G401.6 (cell line): ENCODE measurements around the gene TAX1BP1.

Source experiments
- FAIRE-seq: peaks from 2 replicates; lab custom pipeline; 2012; peaks lifted over from hg19 to GRCh38; lab: Jason Lieb, UNC

TAX1BP1 gene

DNA sequence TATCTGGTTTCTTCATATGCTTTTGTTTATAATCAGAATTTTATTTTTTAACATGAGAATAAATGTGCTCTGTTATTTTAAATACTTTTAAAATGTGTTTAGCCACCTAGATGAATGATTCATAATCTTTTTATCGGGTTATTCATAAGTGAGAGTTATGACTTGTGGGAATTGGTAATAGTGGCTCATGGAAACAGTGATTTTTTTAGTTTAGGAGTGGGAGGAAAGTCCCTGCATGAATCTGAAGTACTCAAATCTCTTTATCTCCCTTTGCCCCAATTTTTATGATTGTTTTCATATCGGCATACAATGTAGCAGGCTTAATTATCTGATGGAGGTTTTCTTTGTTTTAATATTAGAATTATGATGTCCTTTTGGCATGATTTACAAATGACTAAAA, 42.9 kb downstream of the TAX1BP1 start:
- FAIRE-seq = no peak

DNA sequence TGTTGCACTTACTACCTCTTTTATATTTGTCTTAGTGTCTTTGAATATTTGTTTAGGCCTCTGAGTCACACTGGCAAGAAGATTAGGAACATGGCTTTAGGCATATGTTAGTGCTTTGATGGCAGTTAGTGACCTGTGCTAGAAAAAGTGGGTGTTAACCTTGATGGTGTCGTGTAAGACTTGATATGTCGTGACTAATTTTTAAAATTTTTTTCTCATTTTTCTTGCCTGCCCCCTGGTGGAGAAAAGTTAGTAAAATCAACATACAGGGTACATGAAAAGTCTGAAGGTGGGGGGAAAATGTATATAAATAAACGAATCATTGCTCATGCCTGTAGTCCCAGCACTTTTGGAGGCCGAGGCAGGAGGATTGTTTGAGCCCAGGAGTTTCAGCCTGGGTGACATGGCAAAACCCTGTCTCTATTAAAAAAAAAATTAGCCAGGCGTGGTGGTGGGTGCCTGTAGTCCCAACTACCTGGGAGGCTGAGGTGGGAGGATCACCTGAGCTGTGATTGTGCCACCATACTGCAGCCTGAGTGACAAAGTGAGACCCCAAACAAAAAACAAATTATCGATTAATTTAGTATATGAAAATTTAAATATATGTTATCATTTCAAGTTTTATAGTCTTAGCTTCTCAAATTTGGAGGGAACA, 44.6 kb downstream of the TAX1BP1 start:
- no peak for FAIRE-seq

DNA sequence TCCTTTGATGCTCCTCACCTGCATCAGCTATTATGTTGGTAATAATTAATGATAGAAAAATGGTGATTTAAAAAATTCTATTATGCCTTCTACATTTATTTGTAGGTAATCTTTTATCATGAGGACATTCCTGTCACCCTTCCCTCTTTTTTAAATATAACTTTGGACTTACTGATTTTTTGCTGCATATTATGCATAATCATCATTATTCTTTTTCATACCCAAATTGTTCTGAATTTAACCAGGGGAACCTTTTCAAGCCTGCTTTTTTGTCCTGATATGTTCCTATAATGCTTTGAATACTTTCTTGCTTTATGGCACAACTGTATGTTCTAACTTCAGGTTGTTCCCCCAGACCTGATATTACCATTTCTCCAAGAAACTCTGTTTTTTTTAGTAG, 48.5 kb downstream of the TAX1BP1 start:
- FAIRE-seq = no peak

DNA sequence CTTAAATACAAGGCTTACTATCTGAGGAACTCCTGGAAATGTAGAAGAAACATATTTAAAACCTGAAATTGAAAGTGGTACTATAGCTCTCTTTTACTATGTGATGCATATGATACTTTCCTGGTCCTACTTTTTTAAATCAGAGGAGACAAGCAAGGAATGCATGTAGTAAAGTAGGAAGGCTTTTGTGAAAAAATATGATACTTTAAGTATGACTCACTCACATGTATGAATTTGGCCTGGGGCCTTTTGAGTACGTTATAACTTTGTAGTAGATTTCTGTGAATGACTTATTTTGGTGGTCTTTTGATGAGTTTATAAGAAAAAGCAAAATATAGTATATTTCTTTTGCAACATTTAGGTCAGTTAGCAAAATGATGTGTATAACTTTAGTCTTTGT, 53.8 kb downstream of the TAX1BP1 start:
- no peak for FAIRE-seq

GRCh38 chr7:27795977-27796376, 56.0 kb downstream of the TAX1BP1 start:
- peak; percentile 66 for FAIRE-seq

DNA sequence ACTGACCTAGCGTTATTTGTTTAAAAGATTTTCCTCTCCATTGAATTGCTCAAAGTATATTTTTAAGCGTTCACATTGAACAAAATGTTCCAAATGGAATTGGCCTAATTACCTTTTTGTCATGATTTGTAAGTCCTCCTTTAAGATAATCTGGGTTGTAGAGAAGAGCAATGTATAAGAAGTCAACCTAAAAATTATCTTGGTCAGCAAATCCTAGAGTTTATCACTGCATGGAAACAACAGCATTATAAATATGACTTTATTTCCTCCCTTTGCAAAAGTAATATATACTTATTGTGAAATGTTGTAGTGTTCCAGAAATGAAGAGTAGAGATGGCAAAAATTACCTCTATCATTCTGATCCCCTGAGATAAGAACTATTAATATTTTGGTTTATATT, 59.2 kb downstream of the TAX1BP1 start:
- no peak for FAIRE-seq

DNA sequence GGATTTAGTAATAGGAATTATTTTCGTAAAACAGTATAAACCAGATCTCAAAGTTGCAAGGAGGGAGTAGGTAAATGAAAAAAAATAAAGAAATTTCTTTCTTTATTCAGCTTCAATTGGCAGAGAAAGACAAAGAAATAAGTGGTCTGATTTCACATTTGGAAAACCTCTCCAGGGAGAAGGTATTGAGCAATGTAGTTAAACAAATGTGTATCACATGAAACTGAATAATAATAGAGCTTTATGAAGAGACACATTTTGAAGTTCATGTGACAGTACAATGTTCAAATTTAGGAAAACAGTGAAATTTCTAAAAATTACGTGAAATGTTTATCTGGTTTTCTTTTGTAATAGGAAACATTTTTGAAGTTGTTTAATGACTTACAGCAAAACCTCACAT, 63.0 kb downstream of the TAX1BP1 start:
- peak; percentile 63 for FAIRE-seq

- no peak for FAIRE-seq
These were observed 64.2 kb downstream of the TAX1BP1 start for GRCh38 chr7:27804139-27804538.

DNA sequence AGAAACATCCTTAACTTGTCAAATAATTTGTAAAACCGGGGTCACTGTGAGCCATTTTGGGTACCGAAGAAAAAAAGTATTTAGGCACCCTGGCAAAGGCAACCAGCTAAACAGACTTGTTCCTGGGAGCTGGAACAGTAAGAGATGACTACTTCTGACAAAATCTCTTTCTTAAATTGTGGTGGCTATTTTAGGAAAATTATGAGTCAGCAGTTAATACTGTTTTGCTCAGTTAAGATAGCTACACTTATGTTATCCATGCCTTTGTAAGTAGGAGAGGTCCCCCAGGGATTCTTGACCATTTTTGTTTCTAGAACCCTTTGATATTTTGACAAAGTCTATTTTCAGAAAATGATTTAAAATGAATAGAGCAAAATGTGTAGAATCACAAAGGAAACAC, 68.7 kb downstream of the TAX1BP1 start:
- FAIRE-seq = no peak

DNA sequence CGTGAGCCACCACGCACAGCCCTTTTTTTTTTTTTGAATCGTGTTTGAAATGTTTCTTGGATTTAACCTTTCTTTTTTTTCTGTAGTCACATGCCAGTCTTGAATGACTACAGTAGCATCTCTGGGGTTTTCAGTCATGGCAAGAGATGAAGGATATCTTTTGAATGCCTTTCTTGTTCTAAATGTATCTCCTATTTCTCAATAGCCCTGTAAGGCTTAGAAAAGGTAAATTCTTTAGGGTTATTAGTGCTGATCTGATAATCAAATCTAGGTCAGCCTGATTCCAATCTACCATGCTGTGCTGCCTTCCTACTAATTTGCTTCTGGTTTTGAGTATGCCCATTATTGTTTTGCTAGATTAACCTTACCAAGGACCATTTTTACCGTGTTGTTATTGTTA, 70.2 kb downstream of the TAX1BP1 start:
- no peak for FAIRE-seq

DNA sequence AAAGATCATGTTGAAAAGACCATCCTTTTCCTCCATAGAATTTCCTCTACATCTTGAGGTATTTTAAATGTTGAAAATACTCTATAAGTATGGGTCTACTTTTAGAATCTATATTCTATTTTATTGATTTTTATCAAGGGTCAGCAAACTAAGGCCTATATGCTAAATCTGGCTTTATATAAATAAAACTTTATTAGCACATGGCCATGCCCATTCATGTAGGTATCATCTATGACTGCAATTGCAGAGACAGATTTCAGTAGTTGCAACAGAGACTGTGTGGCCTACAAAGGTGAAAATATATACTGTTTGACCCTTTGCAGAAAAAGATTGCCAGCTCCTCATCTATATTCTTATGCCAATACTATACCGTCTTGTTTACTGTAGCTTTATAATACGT, 72.7 kb downstream of the TAX1BP1 start:
- no peak for FAIRE-seq

- no peak for FAIRE-seq
These were observed 82.3 kb downstream of the TAX1BP1 start for GRCh38 chr7:27822245-27822644.

- no peak for FAIRE-seq
These were observed 85.9 kb downstream of the TAX1BP1 start for GRCh38 chr7:27825891-27826290.

DNA sequence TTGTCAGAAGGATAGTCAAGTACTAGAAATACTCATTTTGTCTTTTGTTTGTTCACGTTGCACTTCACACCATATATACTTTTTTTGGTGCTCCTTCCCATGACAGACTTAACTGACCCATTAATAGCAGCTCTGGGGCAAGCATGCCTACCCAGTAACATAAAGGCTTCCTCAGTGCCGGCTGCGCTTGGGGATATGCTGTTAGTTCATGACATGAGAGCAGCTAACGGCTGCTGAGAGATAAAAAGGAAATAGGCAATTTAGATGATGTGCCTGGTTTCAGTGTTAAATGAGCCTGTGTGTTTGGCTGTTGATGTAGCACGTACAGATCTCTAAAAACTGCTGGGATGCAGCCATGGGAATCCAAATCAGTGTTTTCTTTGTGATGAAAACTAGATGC, 86.4 kb downstream of the TAX1BP1 start:
- no peak for FAIRE-seq

DNA sequence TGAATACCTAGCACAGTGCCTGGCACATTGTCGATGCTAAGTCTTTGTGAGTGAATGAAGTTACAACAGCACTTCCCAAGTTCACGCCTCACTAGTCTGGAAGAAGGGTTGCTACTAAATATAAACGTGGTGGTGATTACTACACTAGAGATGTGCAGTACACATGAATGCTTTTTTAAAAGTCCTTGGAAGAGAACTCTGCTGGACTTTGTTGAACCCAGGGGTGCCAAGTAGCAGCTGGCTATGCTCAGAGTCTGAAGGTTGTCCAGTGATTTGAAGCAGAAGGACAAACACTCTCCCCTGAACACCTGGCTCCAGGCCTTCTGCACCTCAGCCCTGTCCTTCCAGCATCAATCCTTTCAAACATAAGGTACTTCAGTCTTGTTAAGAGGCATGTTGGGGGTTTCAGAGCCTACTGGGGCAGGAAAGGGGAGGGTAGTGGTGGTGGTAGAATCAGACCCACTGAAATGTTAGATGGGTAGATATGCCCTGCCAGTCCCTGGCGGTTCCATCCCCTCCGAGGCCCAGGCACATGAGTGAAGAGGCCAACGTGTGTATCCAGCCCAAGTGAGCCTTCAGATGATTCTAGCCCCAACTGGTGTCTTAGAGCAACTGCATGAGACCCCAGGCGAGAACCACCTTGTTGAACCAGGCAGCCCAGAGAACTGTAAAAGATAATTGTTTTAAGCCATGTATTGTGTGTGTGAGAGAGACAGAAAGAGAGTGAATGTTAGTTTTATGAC, 94.4 kb downstream of the TAX1BP1 start:
- no peak for FAIRE-seq

DNA sequence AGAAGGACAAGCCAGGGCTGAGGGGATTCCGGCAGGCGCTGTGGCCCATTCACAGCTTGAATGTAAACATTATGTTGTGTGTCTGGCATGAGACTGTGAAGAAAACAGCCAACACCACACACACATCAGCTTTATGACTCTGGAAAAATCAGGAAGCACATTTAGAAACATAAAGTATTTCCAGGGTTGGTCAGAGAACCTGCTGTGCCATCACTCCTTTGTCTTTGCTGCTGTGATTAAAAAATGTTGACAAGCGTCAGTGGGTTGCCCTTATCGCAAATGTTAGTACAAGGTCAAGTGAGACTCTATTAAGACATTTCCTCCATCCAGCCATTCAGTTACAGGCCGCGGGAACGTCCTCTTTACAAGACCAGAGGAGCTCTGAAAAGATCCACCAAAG, 95.4 kb downstream of the TAX1BP1 start:
- FAIRE-seq = no peak

- no peak for FAIRE-seq
These were observed 96.6 kb downstream of the TAX1BP1 start for GRCh38 chr7:27836536-27836935.

DNA sequence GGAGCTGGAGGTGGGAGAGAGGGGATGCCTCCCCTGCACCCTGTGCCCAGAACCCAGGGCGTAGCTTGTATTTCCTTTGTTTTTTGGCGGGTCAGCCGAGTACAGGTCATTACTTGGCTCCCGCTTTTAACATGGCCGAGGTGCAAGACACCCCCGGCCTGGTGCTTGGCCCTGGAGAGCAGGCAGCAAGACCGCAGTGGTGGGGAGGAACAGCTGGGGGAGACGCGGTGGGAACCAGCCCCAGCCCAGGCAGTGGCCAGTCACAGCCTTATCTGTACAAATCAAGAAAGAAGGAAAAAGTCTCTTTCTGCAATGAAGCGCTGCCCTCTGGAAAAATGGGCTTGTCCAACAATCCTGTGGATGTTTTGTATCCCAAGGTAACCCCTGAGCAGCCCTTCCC, 99.1 kb downstream of the TAX1BP1 start:
- no peak for FAIRE-seq

- FAIRE-seq = no peak
These were observed 100.4 kb downstream of the TAX1BP1 start for GRCh38 chr7:27840313-27840712.

DNA sequence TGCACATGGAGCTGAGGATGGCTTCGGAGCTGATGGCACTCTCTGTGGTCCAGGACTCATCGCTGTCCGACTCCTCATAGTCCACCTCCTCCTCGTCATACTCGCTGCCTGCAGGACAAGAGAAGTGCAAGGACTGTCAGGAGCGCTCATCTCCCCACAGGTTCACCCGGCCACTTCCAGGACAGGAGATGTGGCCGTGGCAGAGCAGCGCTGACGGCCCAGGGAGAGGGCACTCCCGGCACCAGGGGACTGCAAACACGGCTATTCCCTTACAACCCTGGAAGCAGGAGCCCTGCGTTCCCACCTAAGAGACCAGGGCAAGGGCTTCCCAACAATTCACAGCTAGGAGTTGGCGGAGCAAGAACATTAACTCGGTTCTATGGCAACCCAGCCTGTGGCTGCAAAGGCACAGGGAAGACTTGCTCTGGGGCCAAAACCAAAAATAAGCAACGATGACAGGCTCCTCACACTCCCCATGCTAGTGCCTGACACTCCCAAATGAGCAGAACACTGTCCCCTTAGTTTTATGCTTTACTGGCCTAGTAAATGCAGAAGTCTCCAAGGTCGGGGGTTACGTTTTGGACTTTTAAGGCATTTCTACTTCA, 100.9 kb downstream of the TAX1BP1 start:
- FAIRE-seq = no peak

GRCh38 chr7:27842094-27842692, 102.2 kb downstream of the TAX1BP1 start:
- no peak for FAIRE-seq

DNA sequence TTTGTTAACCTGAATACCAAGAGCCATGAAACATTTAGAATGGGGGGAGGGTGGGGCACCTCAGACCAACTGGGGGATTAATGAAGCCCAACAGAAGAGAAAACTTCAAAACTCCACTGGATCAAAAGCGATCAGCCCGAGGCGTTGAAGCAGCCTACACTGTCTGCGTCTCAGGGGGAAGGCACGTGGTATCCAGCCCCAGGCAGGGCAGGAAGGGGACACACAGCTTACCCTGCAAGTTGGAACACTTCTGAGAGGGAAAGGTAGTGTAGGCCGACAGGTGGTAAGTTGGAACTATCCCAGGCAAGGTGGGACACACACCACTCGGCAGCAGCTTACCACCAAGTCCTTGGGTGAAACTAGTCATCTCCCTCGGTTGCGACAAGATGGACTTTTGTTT, 102.9 kb downstream of the TAX1BP1 start:
- no peak for FAIRE-seq

- no peak for FAIRE-seq
These were observed 103.8 kb downstream of the TAX1BP1 start for GRCh38 chr7:27843584-27844305.
